Activated naive CD4-positive, alpha-beta T cell treated with anti-CD3 and anti-CD28 coated beads, Interleukin-2, amount 10 ng/mL, durations not matched to agents 7 days and 5 days (primary cell): ENCODE data around the gene SLMAP.
A peak's percentile ranks its signal among the peaks of the same experiment; 100 is the strongest.
"Not testable (repeated sequence)": the region's sequence is repeated elsewhere in the genome, so short reads cannot be mapped to it uniquely, and the experiment has no call there.

Experiments
- CTCF ChIA-PET: fragments of 350-600 bp; sonication (Branson Sonifier 250); formaldehyde crosslinking; loops from one replicate; lab custom pipeline; 2021; ENCODE audit warnings: antibody characterized with exemption; lab: Charles Lee
- DNase-seq: peaks from one replicate; pipeline ENCODE4 v3.0.0-alpha.2; 2020
- H3K27ac Mint-ChIP-seq: one replicate; pipeline ENCODE4 v1.8.0; 2021; ENCODE audit warnings: mild to moderate bottlenecking, moderate library complexity, mixed read lengths
- H3K27me3 Mint-ChIP-seq: one replicate; pipeline ENCODE4 v1.8.0; 2021; ENCODE audit warnings: mild to moderate bottlenecking, mixed read lengths
- H3K36me3 Mint-ChIP-seq: one replicate; pipeline ENCODE4 v1.8.0; 2021; ENCODE audit warnings: mixed read lengths
- H3K4me1 Mint-ChIP-seq: one replicate; pipeline ENCODE4 v1.8.0; 2021; ENCODE audit warnings: mixed read lengths
- H3K4me3 Mint-ChIP-seq: one replicate; pipeline ENCODE4 v1.8.0; 2021; ENCODE audit warnings: mild to moderate bottlenecking, moderate library complexity, mixed read lengths
- H3K9me3 Mint-ChIP-seq: one replicate; pipeline ENCODE4 v1.8.0; 2021; ENCODE audit warnings: mixed read lengths

SLMAP gene

GRCh38 chr3:57884436-57884835, 128.3 kb downstream of the SLMAP start:
- not testable (repeated sequence) for H3K4me3 Mint-ChIP-seq, H3K4me1 Mint-ChIP-seq, H3K27me3 Mint-ChIP-seq, H3K9me3 Mint-ChIP-seq, H3K27ac Mint-ChIP-seq, DNase-seq
- CTCF ChIA-PET = interaction anchor here (0.6 kb wide), 1 partner anchor 31 kb away, joined by 3 read pairs; no protein-coding TSS in a partner anchor
- peaks cover 21% of the 10 kb centered on the region for H3K36me3 Mint-ChIP-seq

GRCh38 chr3:57889807-57890206, 133.7 kb downstream of the SLMAP start:
- Mint-ChIP-seq H3K36me3 (peaks cover 17% of the 10 kb centered on the region), H3K9me3 (no peaks in the 10 kb centered on the region), H3K4me1 (no peaks in the 10 kb centered on the region), H3K4me3 (no peak overlapping the region), H3K27ac (no peak overlapping the region), H3K27me3 (no peaks in the 10 kb centered on the region)
- no peak for DNase-seq
- CTCF ChIA-PET = interaction anchor here (0.7 to 1.8 kb wide), 2 partner anchors 13 to 494 kb away, joined by 3 to 5 read pairs; no protein-coding TSS in a partner anchor

- no peak for DNase-seq
- H3K36me3 Mint-ChIP-seq = peaks cover 13% of the 10 kb centered on the region
- H3K27ac Mint-ChIP-seq = no peak overlapping the region
- no peaks in the 10 kb centered on the region for H3K9me3 Mint-ChIP-seq
- no peaks in the 10 kb centered on the region for H3K27me3 Mint-ChIP-seq
- CTCF ChIA-PET = no interaction called here
- H3K4me1 Mint-ChIP-seq = no peaks in the 10 kb centered on the region
- no peak overlapping the region for H3K4me3 Mint-ChIP-seq
Measured at GRCh38 chr3:57890874-57891273, 134.8 kb downstream of the SLMAP start.

- no peak for DNase-seq
- Mint-ChIP-seq H3K27me3 (no peaks in the 10 kb centered on the region), H3K9me3 (no peaks in the 10 kb centered on the region), H3K4me1 (no peaks in the 10 kb centered on the region), H3K4me3 (no peak overlapping the region), H3K27ac (no peak overlapping the region), H3K36me3 (peaks cover 10% of the 10 kb centered on the region)
- CTCF ChIA-PET = no interaction called here
Measured at GRCh38 chr3:57892423-57892822, 136.3 kb downstream of the SLMAP start.

GRCh38 chr3:57893156-57893555, 137.0 kb downstream of the SLMAP start:
- no peaks in the 10 kb centered on the region for H3K4me1 Mint-ChIP-seq
- H3K27ac Mint-ChIP-seq = no peak overlapping the region
- no peak overlapping the region for H3K4me3 Mint-ChIP-seq
- DNase-seq = no peak
- H3K9me3 Mint-ChIP-seq = no peaks in the 10 kb centered on the region
- H3K27me3 Mint-ChIP-seq = no peaks in the 10 kb centered on the region
- CTCF ChIA-PET = no interaction called here
- peaks cover 9% of the 10 kb centered on the region for H3K36me3 Mint-ChIP-seq

- H3K27ac Mint-ChIP-seq = no peak overlapping the region
- peaks cover 9% of the 10 kb centered on the region for H3K36me3 Mint-ChIP-seq
- DNase-seq = no peak
- H3K9me3 Mint-ChIP-seq = no peaks in the 10 kb centered on the region
- no peaks in the 10 kb centered on the region for H3K27me3 Mint-ChIP-seq
- no peak overlapping the region for H3K4me3 Mint-ChIP-seq
- no peaks in the 10 kb centered on the region for H3K4me1 Mint-ChIP-seq
- CTCF ChIA-PET = no interaction called here
Measured at GRCh38 chr3:57893668-57894067, 137.6 kb downstream of the SLMAP start.

GRCh38 chr3:57896031-57896430, 139.9 kb downstream of the SLMAP start:
- no peak overlapping the region for H3K4me3 Mint-ChIP-seq
- CTCF ChIA-PET = interaction anchor here (1.2 kb wide), 1 partner anchor 14 kb away, joined by 3 read pairs; no protein-coding TSS in a partner anchor
- no peaks in the 10 kb centered on the region for H3K4me1 Mint-ChIP-seq
- H3K36me3 Mint-ChIP-seq = peaks cover 13% of the 10 kb centered on the region
- H3K9me3 Mint-ChIP-seq = no peaks in the 10 kb centered on the region
- H3K27me3 Mint-ChIP-seq = no peaks in the 10 kb centered on the region
- DNase-seq = no peak
- no peak overlapping the region for H3K27ac Mint-ChIP-seq

- Mint-ChIP-seq H3K36me3 (peaks cover 17% of the 10 kb centered on the region), H3K4me3 (no peak overlapping the region), H3K4me1 (no peaks in the 10 kb centered on the region), H3K27me3 (no peaks in the 10 kb centered on the region), H3K27ac (no peak overlapping the region), H3K9me3 (no peaks in the 10 kb centered on the region)
- CTCF ChIA-PET = interaction anchor here (0.6 to 1.2 kb wide), 2 partner anchors 14 to 340 kb away, joined by 3 read pairs; no protein-coding TSS in a partner anchor
- no peak for DNase-seq
Measured at GRCh38 chr3:57896691-57897090, 140.6 kb downstream of the SLMAP start.

- Mint-ChIP-seq H3K4me3 (no peak overlapping the region), H3K36me3 (peaks cover 31% of the 10 kb centered on the region), H3K4me1 (no peaks in the 10 kb centered on the region), H3K27ac (no peak overlapping the region), H3K9me3 (no peaks in the 10 kb centered on the region), H3K27me3 (no peaks in the 10 kb centered on the region)
- DNase-seq = no peak
- CTCF ChIA-PET = no interaction called here
Measured at GRCh38 chr3:57900786-57901185, 144.7 kb downstream of the SLMAP start.

GRCh38 chr3:57903124-57903890, 147.2 kb downstream of the SLMAP start:
- no peak overlapping the region for H3K4me3 Mint-ChIP-seq
- CTCF ChIA-PET = interaction anchor here (1.6 kb wide), 1 partner anchor 14 kb away, joined by 5 read pairs; no protein-coding TSS in a partner anchor
- peaks cover 22% of the 10 kb centered on the region for H3K36me3 Mint-ChIP-seq

GRCh38 chr3:57910990-57911389, 154.9 kb downstream of the SLMAP start:
- no peak overlapping the region for H3K27ac Mint-ChIP-seq
- peak; percentile 39 for DNase-seq
- H3K36me3 Mint-ChIP-seq = peaks cover 24% of the 10 kb centered on the region
- no peaks in the 10 kb centered on the region for H3K27me3 Mint-ChIP-seq
- H3K4me3 Mint-ChIP-seq = no peak overlapping the region
- CTCF ChIA-PET = interaction anchor here (1.0 to 1.1 kb wide), 3 partner anchors 8 to 513 kb away, joined by 3 to 5 read pairs (median 3); no protein-coding TSS in a partner anchor
- no peaks in the 10 kb centered on the region for H3K9me3 Mint-ChIP-seq
- H3K4me1 Mint-ChIP-seq = no peaks in the 10 kb centered on the region

More at GRCh38 chr3:57903124-57903890, 147.2 kb downstream of the SLMAP start:
- no peaks in the 10 kb centered on the region for H3K27me3 Mint-ChIP-seq
- no peak overlapping the region for H3K27ac Mint-ChIP-seq
- no peak for DNase-seq
- H3K4me1 Mint-ChIP-seq = no peaks in the 10 kb centered on the region
- no peaks in the 10 kb centered on the region for H3K9me3 Mint-ChIP-seq

GRCh38 chr3:57911593-57911992, 155.5 kb downstream of the SLMAP start:
- no peak for DNase-seq
- Mint-ChIP-seq H3K27ac (no peak overlapping the region), H3K27me3 (no peaks in the 10 kb centered on the region), H3K9me3 (no peaks in the 10 kb centered on the region), H3K36me3 (peaks cover 30% of the 10 kb centered on the region), H3K4me1 (no peaks in the 10 kb centered on the region), H3K4me3 (no peak overlapping the region)
- CTCF ChIA-PET = no interaction called here

GRCh38 chr3:57917601-57918000, 161.5 kb downstream of the SLMAP start:
- H3K27me3 Mint-ChIP-seq = no peaks in the 10 kb centered on the region
- H3K4me3 Mint-ChIP-seq = no peak overlapping the region
- DNase-seq = no peak
- H3K4me1 Mint-ChIP-seq = no peaks in the 10 kb centered on the region
- H3K36me3 Mint-ChIP-seq = peaks cover 41% of the 10 kb centered on the region
- H3K9me3 Mint-ChIP-seq = no peaks in the 10 kb centered on the region
- H3K27ac Mint-ChIP-seq = no peak overlapping the region
- CTCF ChIA-PET = no interaction called here

- Mint-ChIP-seq H3K36me3 (peaks cover 46% of the 10 kb centered on the region), H3K4me1 (no peaks in the 10 kb centered on the region), H3K27me3 (no peaks in the 10 kb centered on the region), H3K27ac (no peak overlapping the region), H3K9me3 (no peaks in the 10 kb centered on the region), H3K4me3 (no peak overlapping the region)
- CTCF ChIA-PET = interaction anchor here (1.0 kb wide), 1 partner anchor 8 kb away, joined by 3 read pairs; no protein-coding TSS in a partner anchor
- no peak for DNase-seq
Measured at GRCh38 chr3:57918123-57918837, 162.2 kb downstream of the SLMAP start.
